NCI-H128 (cell line): ENCODE measurements around the gene CEND1.
"Not testable (repeated sequence)": the region's sequence is repeated elsewhere in the genome, so short reads cannot be mapped to it uniquely, and the experiment has no call there.

Experiments used
- DNase-seq: peaks from one replicate; lab custom pipeline; 2025; ENCODE audit not compliant: unreplicated experiment; lab: John Stamatoyannopoulos, UW

The CEND1 gene

GRCh38 chr11:765025-765801 lies 24.7 kb downstream of the CEND1 start:
- peak; percentile 24 for DNase-seq

GRCh38 chr11:764322-765024 lies 25.4 kb downstream of the CEND1 start:
- DNase-seq, result no peak

GRCh38 chr11:763549-764321 lies 26.2 kb downstream of the CEND1 start:
- DNase-seq, result no peak

- DNase-seq, result peak; percentile 33
Observed at GRCh38 chr11:763073-763463, 26.8 kb downstream of the CEND1 start.

- no peak for DNase-seq
Observed at GRCh38 chr11:762421-763072, 27.3 kb downstream of the CEND1 start.

- DNase-seq, result no peak
Observed at GRCh38 chr11:761526-762108, 28.3 kb downstream of the CEND1 start.

GRCh38 chr11:760236-760635 lies 29.7 kb downstream of the CEND1 start:
- no peak for DNase-seq

- no peak for DNase-seq
Observed at GRCh38 chr11:749731-750130, 40.2 kb downstream of the CEND1 start.

GRCh38 chr11:748007-748359 lies 41.9 kb downstream of the CEND1 start:
- DNase-seq, result no peak

GRCh38 chr11:747158-748006 lies 42.5 kb downstream of the CEND1 start, which contains the start of gene TALDO1:
Gene TALDO1, plus strand, starts transcription at chr11:747464. Its CDS starts 18 bp downstream, at chr11:747482.
- DNase-seq, result peak; percentile 85

- DNase-seq, result no peak
Observed at GRCh38 chr11:746289-747157, 43.4 kb downstream of the CEND1 start.

GRCh38 chr11:745428-745827 lies 44.5 kb downstream of the CEND1 start:
- DNase-seq, result no peak

- no peak for DNase-seq
Observed at GRCh38 chr11:742571-743201, 47.2 kb downstream of the CEND1 start.

- no peak for DNase-seq
Observed at GRCh38 chr11:742156-742546, 47.7 kb downstream of the CEND1 start.

- not testable (repeated sequence) for DNase-seq
Observed at GRCh38 chr11:737899-738298, 52.0 kb downstream of the CEND1 start.

GRCh38 chr11:737366-737765 lies 52.5 kb downstream of the CEND1 start:
- no peak for DNase-seq
